ENCODE results near the gene ZNF814.

- no peak for TF ChIP-seq EZH2 (IDR thresholded peaks at IDR 0.05; ENCODE audit: insufficient read depth, poor library complexity, severe bottlenecking)
- no peak for TF ChIP-seq EZH2phosphoT487 (IDR thresholded peaks at IDR 0.05; ENCODE audit: insufficient read depth, low read depth)
These were observed 16.4 kb downstream of the ZNF814 start for GRCh38 chr19:57872450-57872849.
